Measurements from ENCODE around the gene GPR139. TPM values are rescaled to one million over a fixed set of nuclear protein-coding genes. Genes with fewer than 3 reads are reported as not detected.

GPR139 gene
- polyA plus RNA-seq, 1 of the 3 experiments (the other 2 are of a cell fraction) = not detected

- TF ChIP-seq SIN3A (IDR thresholded peaks at IDR 0.05; ENCODE audit: borderline replicate concordance, low read depth, low read length) (no peak), IRF3 (IDR thresholded peaks at IDR 0.05; ENCODE audit: low read depth, low read length) (no peak), JUND (IDR thresholded peaks at IDR 0.05) (no peak), CTCF (IDR thresholded peaks at IDR 0.05) (no peak), MAX (IDR thresholded peaks at IDR 0.05; ENCODE audit: low read depth) (no peak)
Measured at GRCh38 chr16:20075243-20075642, 1.6 kb upstream of the GPR139 start (continued).

GRCh38 chr16:20074099-20074991 is 655 bp upstream of the GPR139 start:
- Histone ChIP-seq H3K79me2 (ENCODE audit: insufficient read depth) (no peaks in the 10 kb centered on the region), H4K20me1 (ENCODE audit: insufficient read depth) (no peaks in the 10 kb centered on the region), H3K27ac (ENCODE audit: low read depth in 2 of 2, low read length in 1 of 2) (peak overlapping the region in 1 of 2 experiments; percentile 26; a peak in 1 of 4 replicates), H3K36me3 (replicated peaks in 1 of 2; ENCODE audit: control insufficient read depth in 1 of 2, insufficient read depth in 2 of 2, low read length in 1 of 2) (no peaks in the 10 kb centered on the region), H3K27me3 (ENCODE audit: insufficient read depth) (no peaks in the 10 kb centered on the region; the same call in 1 of the 2 replicates), H3F3A (replicated peaks; ENCODE audit: insufficient read depth) (no peaks in the 10 kb centered on the region), H3K4me3 (ENCODE audit: low read depth in 2 of 2, low read length in 1 of 2) (peak overlapping the region in 1 of 2 experiments; percentile 36; a peak in 1 of 4 replicates), H3K9me2 (no peaks in the 10 kb centered on the region), H2AFZ (ENCODE audit: low read depth) (no peak overlapping the region), H3K9ac (no peak overlapping the region), H3K9me3 (no peaks in the 10 kb centered on the region), H3K4me2 (no peak overlapping the region), H3K4me1 (ENCODE audit: control insufficient read depth in 1 of 2, insufficient read depth in 2 of 2, low read depth in 1 of 2, low read length in 1 of 2) (no peaks in the 10 kb centered on the region; a peak in 1 of 4 replicates)
- no peak for TF ChIP-seq JUND (IDR thresholded peaks at IDR 0.05)
- ChIA-PET POLR2A (no interaction called here), CTCF (interaction anchor here (1.4 to 3.1 kb wide), 3 partner anchors 11 to 167 kb away, joined by 3 to 21 read pairs (median 4); no protein-coding TSS in a partner anchor)
- WGBS (ENCODE audit: low lambda C conversion rate) = 6% methylated on average over 34 of the region's 34 CpGs
- DNase-seq = peak; percentile 27

GRCh38 chr16:20072874-20073202 is 852 bp downstream of the GPR139 start:
- peak; percentile 22 for DNase-seq
- CTCF ChIA-PET = interaction anchor here (1.0 to 3.4 kb wide), 2 partner anchors 76 to 166 kb away, joined by 3 to 23 read pairs; no protein-coding TSS in a partner anchor
- Histone ChIP-seq H3K27me3 (ENCODE audit: insufficient read depth) (no peaks in the 10 kb centered on the region; the same call in 1 of the 2 replicates), H2AFZ (ENCODE audit: low read depth) (no peak overlapping the region), H3K9me3 (no peaks in the 10 kb centered on the region), H3K9ac (no peak overlapping the region), H3K9me2 (no peaks in the 10 kb centered on the region), H3K27ac (ENCODE audit: low read depth in 2 of 2, low read length in 1 of 2) (no peak overlapping the region; a peak in 1 of 4 replicates), H3K4me3 (ENCODE audit: low read depth in 2 of 2, low read length in 1 of 2) (peak overlapping the region in 1 of 2 experiments; percentile 36; a peak in 1 of 4 replicates), H3K36me3 (replicated peaks in 1 of 2; ENCODE audit: control insufficient read depth in 1 of 2, insufficient read depth in 2 of 2, low read length in 1 of 2) (no peaks in the 10 kb centered on the region), H3F3A (replicated peaks; ENCODE audit: insufficient read depth) (no peaks in the 10 kb centered on the region), H3K4me2 (no peak overlapping the region), H3K4me1 (ENCODE audit: control insufficient read depth in 1 of 2, insufficient read depth in 2 of 2, low read depth in 1 of 2, low read length in 1 of 2) (no peaks in the 10 kb centered on the region; a peak in 1 of 4 replicates), H4K20me1 (ENCODE audit: insufficient read depth) (no peaks in the 10 kb centered on the region), H3K79me2 (ENCODE audit: insufficient read depth) (no peaks in the 10 kb centered on the region)
- POLR2A ChIA-PET = interaction anchor here (0.7 to 1.9 kb wide), 3 partner anchors 71 to 747 kb away, joined by 3 to 14 read pairs (median 5); no protein-coding TSS in a partner anchor
- 3% methylated on average over 7 of the region's 11 CpGs for WGBS (ENCODE audit: low lambda C conversion rate)
- TF ChIP-seq NRF1 (IDR thresholded peaks at IDR 0.05; ENCODE audit: low read depth, low read length) (no peak), EZH2phosphoT487 (IDR thresholded peaks at IDR 0.05; ENCODE audit: borderline replicate concordance, low read depth) (no peak), USF2 (IDR thresholded peaks at IDR 0.05; ENCODE audit: borderline replicate concordance, low read depth, low read length) (no peak), MEF2A (IDR thresholded peaks at IDR 0.05; ENCODE audit: borderline replicate concordance, low read depth) (no peak), IRF3 (IDR thresholded peaks at IDR 0.05; ENCODE audit: low read depth, low read length) (no peak), ZBTB33 (IDR thresholded peaks at IDR 0.05; ENCODE audit: borderline replicate concordance, low read depth) (no peak), SIN3A (IDR thresholded peaks at IDR 0.05; ENCODE audit: borderline replicate concordance, low read depth, low read length) (no peak), MAX (IDR thresholded peaks at IDR 0.05; ENCODE audit: low read depth) (no peak)
